GM18520 (cell line): Measurements from ENCODE around the gene DACT3.

Experiments used
- ATAC-seq: cut with Tn5 transposase; IDR thresholded peaks from one replicate; pipeline ENCODE4 v1.9.1; 2021; ENCODE audit not compliant: unreplicated experiment

The DACT3 gene, protein sequence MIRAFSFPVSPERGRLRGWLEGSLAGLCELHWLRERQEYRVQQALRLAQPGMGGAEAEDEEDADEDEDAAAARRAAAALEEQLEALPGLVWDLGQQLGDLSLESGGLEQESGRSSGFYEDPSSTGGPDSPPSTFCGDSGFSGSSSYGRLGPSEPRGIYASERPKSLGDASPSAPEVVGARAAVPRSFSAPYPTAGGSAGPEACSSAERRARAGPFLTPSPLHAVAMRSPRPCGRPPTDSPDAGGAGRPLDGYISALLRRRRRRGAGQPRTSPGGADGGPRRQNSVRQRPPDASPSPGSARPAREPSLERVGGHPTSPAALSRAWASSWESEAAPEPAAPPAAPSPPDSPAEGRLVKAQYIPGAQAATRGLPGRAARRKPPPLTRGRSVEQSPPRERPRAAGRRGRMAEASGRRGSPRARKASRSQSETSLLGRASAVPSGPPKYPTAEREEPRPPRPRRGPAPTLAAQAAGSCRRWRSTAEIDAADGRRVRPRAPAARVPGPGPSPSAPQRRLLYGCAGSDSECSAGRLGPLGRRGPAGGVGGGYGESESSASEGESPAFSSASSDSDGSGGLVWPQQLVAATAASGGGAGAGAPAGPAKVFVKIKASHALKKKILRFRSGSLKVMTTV

DNA sequence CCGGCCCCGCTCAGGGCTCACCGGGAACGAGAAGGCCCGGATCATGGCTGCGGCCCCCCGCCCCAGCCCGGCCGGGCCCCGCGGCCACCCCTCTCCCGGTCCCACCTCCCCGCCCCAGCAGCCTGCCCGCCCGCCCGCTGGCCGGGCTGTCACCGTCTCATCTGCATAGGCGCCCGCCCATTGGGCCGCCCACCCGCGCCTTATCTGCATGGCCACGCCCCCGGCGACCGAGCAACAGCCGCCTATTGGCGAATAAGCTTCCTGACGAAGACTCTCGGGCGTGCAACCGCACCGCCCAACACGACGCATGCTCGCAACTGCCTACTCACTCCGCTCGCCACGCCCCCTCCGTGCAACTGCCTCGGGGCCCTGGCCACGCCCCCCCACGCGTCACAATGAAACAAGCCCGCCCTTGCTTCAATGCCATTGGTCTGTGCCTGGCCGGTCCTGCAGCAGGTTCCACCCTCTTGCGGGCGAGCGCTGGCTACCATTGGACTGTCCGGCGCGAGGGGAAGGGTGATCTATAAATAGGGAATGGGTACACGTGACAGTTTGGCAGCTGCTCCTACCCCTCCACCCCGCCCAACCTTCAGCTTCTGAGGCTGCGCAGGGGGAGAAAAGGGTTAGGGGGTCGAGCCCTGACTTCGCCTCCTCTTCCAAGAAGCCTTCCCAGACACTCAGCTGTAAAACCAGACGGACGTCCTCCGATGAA lies at the start of gene DACT3:
Gene DACT3, minus strand, starts transcription at position 163 of the 712 bp plus-strand sequence. Its CDS starts 118 bp downstream, at position 45.
- peak; percentile 88 for ATAC-seq

DNA sequence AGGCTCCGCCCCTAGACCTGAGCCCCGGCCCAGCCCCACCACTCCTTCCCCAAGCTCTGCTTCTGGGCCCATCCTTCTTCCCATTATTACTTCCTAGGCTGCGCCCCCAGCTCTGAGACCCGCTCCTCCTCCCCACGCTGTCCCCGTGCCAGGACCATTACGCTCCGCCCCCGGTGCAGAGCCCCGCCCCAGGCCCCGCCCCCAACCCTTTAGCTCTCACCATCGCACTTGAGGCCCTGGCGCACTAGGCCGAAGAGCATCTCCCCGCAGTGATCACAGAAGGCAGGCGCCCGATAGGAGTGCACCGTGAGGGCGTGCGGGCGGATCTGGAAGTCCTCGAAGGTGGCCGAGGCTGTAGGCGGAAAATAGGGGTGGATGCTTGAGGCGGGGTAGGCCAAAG lies 49.7 kb upstream of the DACT3 start:
- ATAC-seq = no peak

DNA sequence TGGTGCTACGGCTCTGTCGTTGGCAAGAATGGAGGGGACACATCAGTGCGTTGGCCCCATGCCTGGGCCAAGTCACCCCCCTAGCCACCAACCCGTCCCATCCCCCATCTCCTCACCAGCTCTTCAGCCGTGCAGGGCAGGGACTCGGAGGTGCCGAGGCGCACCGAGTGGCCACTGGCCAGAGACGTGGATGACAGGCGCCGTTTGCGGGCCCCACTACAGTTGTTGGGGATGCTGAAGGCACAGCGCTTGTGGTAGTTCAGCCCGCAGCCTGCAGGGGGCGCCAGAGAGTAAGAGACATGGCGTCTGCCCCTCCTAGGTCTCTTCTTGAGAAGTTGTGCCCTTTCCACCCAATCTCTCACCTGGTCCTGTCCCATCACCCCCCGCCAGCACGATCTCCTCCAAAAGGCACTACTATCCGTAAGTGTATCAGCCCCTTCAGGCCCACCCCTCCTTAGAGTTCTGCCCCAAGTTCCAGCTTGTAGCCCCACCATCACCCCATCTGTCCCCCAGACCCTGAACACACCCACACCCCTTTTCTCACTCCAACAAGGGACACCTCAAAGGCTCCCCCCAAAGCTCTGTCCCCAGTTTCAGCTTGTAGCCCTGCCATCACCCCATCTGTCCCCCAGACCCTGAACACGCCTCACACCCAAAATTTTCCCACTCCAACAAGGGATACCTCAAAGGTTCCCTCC lies 43.5 kb upstream of the DACT3 start:
- no peak for ATAC-seq

DNA sequence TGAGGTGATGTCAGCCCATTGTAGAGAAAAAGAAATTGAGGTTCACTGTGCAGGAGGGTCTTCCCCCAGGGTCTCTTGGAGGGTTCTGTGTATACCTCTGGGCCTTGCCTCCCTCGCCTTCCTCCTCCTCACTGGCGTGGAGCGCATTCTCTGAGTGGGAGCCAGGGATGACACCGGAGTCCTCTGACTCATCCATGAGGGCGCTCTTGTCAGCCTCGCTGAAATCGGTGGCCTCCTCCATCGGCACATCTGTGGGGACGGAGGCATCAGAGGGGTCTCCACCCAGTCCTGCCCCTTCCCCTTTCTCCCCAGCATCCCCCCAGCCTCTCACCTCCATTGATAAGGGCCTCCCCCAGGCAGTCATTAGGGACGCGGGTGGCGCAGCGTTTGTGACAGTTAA lies 39.7 kb upstream of the DACT3 start:
- no peak for ATAC-seq

DNA sequence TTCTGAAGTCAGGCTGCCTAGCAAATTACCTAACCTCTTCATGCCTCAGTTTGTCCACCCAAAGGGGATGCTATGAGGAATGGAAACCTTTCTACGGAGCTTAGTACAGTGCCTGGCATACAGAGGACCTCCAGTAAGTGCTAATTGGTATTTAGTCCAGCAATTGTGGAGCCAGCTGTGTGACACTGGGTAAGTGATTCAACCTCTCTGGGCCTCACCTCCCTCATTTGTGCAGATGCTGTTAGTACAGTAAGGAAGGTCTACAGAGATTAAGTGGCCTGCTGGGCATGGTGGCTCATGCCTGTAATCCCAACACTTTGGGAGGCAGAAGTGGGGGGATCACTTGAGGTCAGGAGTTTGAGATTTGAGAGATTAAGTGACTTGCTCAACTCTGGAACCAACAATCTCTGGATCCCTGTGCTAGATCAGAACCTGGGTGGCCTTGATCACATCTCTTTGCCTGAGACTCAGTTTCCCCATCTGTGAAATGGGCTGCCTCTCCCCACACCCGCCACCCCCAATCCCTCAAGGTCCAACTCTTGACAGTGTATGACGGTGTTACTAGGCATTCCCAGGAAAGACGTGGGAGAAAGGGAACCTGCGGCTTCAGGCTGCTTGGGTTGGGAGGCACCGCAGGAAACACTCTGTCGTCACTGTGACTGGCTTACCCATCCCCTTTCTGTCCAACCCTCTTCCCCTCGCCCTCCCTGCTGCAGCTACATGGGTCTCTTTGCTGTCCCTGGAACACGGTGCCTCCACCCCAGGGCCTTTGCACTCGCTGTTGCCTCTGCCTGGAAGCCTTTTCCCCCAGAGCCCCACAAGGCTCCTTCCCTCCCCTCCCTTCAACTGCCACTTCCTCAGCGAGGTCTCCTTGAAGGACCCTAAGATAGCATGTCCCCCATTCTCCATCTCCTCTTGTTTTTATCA lies 37.7 kb upstream of the DACT3 start:
- no peak for ATAC-seq

DNA sequence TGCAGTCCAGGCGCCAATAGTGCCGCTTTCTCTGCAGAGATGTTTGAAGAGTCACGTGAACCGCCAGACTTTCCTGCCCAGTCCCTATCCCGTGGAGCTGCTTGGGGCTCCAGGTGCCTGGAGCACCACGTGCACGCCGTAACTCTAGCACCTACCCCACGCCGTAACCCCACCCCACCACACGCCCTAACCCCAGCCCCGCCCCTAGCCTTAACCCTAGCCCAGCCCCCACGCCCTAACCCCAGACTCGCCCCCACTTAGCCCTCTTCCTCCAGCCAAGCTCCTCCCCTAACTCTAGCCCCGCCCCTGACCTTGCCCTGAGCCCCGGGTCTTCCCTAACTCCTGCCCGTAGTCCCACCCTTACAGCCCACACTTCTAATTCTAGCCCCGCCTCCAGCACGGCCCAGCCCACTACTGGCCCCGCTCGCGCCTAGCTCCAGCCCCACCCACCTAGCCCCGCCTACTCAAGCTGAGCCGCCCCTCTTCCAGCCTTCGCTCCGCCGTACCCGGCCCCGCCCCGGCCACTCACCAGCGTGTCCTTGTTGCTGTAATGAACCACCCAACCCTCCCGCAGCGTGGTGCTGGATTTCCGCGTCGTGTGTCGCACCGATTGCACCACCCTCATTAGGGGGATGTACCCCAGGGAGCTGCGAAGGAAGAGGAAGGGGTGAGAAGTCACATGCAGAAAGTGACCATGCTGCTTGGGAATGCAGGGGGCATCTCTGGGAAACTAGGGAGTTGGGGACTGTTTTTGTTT lies 36.4 kb upstream of the DACT3 start:
- ATAC-seq = no peak

DNA sequence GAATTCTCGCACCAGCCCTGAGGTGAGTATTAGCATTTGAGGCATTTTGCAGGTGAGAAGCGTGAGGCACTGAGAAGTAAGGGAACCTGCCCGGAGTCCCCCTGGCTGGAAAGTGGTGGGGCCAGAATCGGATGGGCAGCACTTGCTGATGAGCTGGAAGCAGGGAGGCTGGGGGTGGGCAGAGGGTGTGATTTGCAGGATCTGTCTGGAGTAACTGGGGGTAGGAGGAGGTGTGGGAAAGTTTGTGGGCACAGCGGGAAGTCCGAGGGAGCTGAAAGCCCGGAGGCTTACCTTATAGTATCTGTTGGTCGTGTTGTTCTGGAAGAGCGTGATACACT lies 35.9 kb upstream of the DACT3 start:
- no peak for ATAC-seq

DNA sequence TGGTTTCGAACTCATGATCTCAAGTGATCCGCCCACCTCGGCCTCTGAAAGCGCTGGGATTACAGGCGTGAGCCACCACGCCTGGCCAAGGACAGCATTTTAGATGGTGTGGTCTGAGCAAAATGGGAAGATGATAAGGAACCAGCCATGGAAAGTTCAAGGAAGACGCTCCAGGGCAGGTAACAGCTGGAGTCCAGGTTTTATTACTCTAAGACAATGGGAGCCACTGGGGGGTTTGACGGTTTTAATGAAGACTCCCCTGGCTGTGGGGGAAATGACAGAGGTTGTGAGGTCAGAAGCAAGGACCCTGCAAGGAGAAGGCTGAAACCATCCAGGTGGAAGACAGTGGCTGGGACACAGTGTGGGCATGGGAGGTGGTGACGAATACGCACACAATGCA lies 35.1 kb upstream of the DACT3 start:
- ATAC-seq = no peak

DNA sequence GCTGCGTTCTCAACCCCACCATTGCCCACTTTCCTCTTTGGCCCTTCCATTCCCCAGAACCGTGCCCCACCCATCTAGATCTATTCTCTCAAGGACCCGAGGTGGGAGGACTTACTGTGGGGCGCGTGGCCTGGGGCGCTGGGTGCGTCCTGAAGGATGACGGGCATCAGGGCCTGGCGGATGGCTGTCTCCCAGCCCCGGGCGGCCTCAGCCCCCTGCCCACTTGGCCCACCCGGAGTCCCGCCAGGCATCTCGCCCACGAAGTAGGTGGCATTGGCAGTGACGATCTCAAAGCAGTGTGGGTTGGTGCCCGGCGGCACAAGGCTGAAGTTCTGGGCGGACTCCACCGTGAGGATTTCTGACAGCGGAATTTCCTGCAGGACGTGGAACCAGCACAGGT lies 32.8 kb upstream of the DACT3 start:
- no peak for ATAC-seq

DNA sequence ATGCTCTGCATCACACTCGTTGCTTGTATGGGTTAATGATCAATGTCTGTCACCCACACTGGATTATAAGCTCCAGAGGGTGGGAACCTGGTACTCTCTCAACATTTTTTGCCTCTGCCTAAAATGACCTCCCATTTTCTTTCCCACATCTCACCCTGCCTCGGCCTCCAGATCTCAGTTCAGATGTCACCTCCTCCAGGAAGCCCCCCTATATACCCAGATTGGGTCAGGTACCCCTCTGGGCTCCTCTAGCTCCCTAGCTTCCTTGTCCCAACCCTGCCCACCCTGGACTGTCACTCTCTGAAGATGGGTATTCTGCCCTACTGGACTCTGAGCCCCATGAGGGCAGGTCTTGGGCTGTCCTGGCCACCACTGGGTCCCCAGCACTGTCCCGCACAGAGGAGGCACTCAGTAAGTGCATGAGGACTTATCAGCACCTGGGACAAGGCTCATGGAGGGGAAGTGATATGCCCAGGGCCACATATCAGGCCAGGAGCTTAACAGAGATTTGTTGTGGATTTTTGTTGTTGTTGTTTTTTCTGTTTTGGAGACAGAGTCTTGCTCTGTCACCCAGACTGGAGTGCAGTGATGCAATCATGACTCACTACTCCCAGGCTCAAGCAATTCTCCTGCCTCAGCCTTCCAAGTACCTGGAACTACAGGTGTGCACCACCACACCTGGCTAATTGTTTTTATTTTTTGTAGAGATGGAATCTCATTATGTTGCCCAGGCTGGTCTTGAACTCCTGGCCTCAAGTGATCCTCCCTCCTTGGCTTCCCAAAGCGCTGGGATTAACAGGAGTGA lies 32.1 kb upstream of the DACT3 start:
- ATAC-seq = no peak

DNA sequence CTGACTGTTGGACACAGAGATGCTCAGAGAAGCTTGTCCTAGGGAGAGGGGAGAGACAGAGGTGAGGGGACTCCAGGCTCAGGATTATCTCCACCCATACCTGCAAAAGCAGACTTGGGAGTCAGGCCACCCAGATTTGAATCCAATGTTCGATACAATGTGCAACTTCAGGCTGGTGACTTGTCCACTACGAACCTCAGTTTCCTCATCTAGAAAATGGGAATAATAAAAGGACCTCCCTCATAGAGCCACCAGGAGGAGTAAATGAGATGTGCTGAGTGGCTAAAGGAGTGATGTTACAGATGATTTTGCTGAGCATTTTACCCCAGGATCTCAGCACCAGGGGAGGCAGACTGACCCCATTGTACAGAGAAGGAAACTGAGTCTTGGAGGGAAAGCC lies 31.0 kb upstream of the DACT3 start:
- no peak for ATAC-seq

DNA sequence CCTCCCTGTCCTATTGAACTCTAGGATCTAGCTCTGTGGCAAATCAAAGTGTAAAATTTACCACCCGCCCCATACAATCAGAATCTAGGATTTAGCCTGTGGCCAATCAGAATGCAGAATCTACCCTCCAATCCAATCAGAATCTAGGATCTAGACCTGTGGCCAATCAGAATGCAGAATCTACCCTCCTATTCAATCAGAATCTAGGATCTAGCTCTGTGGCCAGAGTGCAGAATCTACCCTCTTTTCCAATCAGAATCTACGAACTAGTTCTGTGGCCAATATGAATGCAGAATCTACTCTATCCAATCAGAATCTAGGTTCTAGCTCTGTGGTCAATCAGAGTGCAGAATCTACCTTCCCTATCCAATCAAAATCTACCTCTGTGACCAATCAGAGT lies 30.1 kb upstream of the DACT3 start:
- ATAC-seq = no peak

DNA sequence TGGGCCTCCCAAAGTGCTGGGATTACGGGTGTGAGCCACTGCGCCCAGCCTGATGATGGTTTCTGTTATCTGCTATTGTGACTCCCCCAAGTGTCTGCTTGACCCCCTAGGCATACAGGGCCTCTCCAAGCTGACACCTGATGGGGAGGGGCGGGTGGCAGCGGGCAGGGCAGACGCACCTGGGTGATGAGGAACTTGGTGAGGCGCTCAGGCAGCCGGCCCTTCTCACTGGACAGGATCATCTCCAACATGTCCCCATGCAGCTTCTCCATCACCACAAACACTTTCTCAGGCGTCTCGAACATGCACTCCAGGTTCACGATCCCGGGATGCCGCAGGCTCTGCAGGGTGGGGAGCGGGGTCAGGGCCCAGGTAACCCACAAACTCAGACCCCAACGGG lies 28.4 kb upstream of the DACT3 start:
- ATAC-seq = no peak

DNA sequence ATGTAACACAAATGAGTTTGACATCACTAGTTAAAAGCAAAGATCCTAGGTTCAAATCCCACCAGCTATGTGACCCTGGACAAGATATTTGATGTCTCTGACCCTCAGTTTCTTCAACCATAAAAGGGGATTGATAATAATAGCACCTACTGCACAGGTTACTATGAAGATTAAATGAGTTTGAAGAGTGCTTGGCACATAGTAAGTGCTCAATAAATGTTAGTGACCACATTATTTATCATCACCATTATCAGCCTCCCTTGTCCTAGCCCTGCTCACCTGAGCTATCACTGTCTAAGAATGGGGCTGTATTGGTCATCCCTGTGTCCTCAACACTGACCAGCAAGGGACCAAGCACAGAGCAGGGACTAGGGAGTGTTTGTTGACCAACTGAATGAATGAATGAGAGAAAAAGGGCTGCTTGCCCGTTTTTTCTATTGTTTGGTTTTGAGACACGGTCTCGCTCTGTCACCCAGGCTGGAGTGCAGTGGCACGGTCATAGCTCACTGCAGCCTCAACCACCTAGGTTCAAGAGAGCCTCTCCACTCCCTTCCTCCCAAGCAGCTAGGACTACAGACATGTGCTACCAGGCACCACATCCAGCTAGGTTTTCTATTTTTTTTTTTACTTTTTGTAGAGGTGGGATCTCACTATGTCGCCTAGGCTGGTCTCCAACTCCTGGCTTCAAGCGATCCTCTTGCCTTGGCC lies 26.6 kb upstream of the DACT3 start:
- no peak for ATAC-seq

DNA sequence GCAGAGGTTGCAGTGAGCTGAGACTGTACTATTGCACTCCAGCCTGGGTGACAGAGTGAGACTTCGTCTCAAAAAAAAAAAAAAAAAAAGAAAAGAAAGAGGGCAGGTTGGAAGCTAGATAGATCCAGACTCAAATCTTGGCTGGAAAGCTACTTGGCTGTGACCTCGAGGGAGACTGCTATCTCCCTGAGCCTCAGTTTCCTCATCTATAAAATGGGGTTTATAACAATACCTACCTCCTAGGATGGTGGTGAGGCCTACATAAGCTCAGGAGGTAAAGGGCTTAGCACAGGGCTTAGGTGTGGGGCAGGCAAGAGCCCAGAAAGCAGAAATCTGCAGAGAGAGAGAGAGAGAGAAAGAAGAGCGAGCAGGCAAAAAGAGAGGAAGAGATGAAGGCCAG lies 24.2 kb upstream of the DACT3 start:
- no peak for ATAC-seq

DNA sequence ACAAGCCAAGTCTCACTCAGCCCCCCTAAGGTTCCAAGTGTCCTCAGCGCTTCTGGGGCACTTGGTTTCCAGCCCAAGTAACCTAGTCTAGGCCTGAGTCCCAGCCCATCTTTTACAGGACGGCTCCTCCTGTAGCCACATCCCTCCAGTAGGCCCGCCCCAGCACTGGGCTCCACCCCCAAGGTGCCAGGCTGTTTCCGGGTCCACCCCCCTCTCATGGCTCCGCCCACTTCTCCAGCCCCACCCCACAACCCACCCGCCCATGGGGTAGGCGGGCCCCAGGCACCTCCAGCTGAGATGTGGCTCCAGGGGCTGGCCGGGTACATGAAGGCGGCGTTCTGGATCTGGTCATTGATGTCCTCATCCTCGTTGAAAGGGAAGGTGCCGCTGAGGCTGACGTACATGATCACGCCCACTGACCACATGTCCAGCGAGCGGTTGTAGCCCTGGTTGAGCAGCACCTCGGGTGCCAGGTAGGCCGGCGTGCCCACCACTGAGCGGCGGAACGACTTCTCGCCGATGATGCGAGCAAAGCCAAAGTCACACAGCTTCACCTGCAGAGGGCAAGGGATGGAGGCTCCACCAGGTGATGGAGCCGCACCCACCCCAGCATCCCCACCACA lies 17.2 kb upstream of the DACT3 start:
- ATAC-seq = no peak

DNA sequence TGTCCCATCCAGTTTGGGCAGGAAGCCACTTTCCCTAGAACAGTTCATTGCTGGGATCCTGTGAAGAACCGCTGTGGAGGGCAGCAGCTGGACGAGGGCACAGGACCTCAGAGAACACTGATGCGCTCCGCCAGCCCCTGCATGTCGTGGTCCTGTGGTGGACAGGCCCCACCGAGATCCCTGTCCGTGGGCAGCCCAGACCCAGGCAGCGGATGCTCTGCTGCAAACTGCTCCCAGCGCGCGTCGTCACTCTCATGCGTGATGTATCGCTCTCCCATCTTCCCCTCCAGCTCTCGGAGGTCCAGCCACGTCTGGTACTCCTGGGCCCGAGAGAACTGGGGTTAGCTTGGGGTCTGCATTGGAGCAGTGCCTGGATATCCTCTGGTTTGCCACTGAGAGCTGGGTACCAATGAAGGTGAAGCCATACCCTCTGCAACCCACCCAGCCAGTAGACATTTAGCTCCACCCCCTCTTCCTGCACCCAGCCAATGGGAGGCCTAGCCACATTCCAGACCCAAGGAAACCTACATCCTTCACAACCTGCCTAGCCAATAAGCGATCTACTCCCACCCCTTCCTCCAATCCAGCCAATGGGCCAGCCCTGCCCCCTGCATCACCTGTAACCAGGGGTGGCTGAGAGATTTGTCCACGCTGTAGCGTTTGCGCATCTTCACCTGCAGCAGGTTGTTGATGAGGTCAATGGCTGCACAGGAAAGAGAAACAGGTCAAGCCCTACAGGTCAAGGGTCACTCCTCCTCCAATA lies 13.6 kb upstream of the DACT3 start:
- no peak for ATAC-seq
